Fibroblast of upper back skin (primary cell): ENCODE data around the gene P2RY6.

Experiments
- DNase-seq: peaks from one replicate; pipeline ENCODE4 v3.0.0-alpha.2; 2013

Gene P2RY6

DNA sequence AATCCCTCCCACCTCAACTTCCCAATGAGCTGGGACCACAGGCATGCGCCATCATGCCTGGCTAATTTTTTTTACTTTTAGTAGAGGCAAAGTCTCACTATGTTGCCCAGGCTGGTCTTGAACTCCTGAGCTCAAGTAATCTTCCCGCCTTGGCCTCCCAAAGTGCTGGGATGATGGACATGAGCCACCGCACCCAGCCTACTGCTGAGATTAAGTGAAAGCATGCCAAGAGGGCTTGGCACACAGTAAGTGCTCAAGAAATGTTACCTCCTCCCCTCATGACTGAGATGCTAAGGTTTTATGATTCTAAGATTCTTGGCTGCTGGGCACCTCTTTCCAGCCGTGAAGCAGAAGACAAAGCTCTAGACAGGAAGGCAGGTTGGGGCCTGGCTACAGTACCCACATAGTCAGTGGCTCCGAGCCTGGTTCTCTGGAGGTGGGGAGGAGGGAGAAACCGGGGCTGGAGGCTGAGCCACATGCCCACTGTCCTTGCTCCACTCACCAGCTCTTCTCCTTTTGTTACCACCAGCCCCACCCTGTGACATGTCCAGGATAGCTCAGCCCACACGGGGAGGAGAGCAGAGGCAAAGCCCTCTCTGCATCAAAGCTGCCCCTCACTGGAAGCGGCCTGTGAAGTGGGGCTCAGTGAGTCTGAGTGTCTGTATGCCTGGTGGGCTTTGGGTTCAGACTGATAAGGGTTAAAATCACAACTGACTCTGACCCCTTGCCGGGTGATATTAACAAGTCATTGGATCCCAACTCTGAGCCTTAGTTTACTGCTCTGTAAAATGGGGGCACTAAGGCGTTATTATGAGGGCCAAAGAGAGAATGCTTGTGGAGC is 48.8 kb downstream of the P2RY6 start:
- DNase-seq = peak; percentile 50

GRCh38 chr11:73321604-73322381 is 49.7 kb downstream of the P2RY6 start:
- DNase-seq = peak; percentile 66

DNA sequence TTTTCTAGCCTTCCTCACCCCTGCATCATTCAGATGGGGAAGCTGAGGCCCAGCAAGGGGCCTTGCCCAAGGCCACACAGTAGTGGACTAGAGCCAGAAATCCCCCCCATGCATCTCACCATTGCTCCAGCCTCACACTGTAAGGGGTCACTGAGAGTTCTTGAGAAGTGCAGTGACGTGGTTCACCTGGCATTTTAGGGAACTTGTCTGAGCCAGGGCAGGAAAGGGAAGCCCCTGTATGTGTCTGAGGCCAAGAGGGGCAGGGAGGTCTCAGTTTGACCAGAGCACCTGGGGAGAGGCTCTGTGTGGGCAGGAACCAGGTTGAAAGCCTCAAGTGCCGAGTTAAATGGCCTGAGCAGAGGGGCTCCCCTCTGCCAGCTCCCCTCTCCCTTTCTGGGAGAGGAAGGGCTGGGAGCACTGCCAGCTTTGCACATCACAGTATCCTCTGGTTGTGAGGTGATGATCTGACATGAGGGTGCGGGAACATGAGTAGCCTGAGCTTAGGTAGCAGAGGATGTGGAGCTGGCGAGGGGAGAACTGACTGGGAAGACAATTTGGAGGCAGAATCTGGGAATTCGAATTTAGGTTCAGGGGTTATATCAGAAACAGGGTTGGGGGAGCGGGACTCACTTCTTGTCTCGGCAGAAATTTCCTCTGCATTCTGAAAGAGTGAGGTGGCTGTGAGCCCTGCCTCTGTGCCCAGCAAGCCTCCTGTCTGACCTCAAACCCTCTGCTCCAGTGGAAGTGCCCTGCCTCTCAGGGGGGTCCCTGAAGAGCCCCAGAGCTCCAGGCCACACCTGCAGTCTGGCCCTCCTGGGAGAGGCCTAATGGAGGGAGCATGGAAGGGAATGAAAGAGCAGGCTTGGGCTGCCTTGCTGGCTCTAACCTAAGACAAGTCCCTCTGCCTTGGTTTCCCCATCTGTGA is 50.5 kb downstream of the P2RY6 start:
- no peak for DNase-seq

- DNase-seq = peak; percentile 83
Measured at GRCh38 chr11:73323464-73323863, 51.3 kb downstream of the P2RY6 start.

DNA sequence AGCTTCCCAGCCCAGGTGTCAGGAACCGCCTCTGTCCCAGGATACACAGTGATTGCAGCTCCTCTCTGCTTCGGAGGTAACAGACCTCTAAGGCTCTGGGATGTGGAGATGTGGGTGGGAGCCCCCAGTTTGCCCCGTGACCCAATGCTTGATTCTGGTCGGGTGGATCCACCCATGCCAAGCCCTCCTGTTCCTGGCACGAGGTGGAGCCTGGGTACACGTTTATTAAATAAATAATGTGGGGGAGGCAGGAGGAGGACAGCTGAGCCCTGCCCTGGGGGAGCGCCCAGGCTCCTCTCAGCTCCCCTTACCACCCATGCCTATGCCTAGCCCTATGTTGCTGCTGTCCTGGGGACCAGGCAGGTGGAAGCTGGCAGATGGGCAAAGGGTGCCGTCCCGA is 52.0 kb downstream of the P2RY6 start:
- no peak for DNase-seq

DNA sequence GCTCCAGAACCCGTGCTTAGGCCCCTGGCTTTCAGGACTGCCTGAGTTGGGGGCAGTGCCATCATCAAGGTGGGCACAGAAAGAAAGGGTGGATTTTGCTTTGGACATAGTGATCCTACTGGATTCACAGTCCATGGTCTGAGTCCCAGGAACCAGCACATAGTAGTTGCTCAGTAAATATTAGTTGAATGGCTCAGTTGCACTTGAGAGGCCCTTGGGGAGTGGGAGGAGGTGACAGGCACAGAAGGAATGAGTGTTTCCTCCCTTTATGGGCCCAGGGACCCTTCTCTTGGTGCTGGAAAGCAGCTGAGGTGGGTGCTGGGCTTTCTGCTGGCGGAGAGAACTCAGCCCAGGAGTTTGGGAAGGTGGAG is 52.5 kb downstream of the P2RY6 start:
- DNase-seq = no peak

- peak; percentile 66 for DNase-seq
Measured at GRCh38 chr11:73325036-73325981, 53.2 kb downstream of the P2RY6 start.

DNA sequence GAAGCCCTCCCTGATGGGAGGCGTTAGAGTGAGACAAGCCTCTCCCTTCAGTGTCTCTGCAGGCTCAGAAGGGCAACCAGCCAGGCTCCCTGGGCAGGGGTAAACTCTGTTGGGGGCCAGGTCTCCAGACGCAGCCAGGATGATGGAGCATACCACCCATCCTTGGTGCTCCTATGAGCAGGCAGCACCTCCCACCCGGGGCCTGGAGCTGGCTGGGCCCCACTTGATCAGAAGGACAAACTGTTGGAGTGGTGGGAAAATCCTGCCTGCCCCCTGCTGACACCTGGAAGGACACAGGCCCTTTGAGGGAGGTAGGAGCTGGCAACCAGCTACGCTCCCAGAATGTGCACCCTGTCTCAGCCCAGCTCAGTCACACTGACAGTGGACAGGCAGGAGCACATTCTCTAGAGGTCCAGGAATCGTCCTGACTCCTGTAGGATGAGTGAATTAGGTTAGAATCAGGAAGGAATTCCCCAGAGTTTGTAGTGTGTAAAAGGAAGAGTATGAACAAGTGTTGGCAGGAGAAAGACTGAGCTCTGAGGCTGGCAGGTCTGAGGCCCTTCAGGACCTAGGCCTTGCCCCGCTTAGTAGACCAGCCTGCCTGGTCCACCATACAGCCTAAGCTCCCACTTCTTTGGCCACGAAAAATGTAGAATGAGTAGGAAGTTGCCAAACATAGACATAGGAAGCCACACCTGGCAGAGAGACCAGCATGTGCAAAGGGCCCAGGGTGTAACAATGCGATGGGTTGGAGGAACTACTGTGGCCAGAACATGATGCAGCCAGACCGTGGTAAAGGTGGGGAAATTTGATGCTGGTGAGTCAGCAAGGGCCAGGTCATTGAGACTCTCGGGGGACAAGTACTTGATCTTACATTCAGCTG is 55.0 kb downstream of the P2RY6 start:
- DNase-seq = peak; percentile 75

DNA sequence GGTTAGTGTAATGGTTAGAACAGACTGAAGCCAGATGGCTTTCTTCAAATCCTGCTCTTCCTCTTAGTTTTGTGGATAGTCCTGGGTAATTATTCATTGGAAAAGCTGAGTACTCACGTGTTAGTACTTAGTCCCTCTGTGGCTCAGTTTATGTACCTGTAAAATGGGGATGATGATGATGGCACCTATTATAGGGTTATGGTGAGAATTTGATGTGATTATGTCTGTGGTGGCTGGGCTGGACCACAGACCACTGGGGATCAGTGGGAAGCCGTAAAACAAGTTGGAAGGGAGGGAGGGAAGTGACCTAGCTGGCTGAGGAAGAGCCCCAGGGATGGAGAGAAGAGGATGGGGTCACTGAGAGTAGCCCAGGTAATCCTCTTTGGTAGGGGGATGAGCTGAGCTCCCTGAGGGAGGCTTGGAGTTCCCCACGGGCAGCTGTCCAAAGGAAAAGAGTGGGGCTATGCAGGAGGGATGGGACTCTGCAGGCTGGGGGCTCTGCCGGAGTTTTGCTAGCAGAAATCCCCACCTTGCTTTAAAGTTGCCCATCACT is 55.8 kb downstream of the P2RY6 start:
- no peak for DNase-seq

- peak; percentile 39 for DNase-seq
Measured at GRCh38 chr11:73330569-73331093, 58.5 kb downstream of the P2RY6 start.

DNA sequence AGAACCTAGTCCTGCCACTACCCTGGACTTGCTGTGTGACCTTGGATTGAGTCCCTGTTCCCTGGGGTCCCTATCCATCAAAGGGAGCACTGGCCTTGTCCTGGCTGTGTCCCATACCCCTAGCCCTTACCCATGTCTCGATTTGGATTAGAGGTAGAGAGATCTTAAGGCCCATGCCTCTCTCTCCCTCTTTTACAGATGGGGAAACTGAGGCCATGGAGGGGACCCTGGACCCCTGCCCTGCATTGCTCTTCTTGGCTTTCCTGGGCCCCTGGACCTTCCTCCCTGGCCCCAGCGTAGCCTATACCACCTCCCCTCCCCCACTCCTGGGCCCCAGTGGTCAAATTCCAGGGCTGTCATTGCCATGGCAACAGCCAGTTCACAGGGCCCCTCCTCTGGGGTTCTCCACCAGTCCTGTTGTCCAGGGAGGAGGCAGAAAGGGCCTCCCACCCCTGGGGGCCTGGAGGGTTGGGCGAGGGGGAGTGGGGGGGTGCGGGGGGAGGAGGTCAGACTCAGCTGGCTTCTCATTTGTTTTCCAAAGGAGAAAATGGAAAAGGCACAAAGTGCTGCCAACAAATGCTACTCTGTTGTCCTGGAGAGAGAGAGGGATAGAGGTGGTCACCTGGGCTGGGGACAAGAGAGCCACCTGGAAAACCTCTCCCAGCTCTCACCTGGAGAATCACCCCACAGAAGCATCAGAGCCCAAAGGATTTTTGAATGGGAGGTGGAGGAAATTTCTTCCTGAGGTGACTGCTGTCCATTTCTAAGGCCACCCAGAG is 59.2 kb downstream of the P2RY6 start:
- peak; percentile 60 for DNase-seq

DNA sequence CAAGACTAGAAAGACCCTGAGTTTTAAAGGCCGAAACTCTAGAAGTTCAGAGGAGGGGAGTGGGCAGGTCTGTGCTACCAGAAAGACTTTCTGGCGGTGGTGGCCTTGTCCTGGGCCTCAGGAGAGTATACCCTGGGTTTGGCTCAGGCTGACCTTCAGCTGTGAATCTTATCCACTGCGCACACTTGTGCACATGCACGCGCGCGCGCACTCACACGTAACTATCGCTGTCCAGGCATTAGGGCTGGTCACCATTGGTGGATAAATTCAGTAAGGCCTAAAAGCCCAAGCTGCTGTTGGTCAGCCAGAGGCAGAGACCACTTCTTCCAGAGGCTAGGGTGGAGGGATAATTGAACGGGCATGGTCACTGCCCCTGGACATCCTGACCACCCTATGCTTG is 61.0 kb downstream of the P2RY6 start:
- no peak for DNase-seq

- no peak for DNase-seq
Measured at GRCh38 chr11:73333640-73334383, 61.7 kb downstream of the P2RY6 start.

DNA sequence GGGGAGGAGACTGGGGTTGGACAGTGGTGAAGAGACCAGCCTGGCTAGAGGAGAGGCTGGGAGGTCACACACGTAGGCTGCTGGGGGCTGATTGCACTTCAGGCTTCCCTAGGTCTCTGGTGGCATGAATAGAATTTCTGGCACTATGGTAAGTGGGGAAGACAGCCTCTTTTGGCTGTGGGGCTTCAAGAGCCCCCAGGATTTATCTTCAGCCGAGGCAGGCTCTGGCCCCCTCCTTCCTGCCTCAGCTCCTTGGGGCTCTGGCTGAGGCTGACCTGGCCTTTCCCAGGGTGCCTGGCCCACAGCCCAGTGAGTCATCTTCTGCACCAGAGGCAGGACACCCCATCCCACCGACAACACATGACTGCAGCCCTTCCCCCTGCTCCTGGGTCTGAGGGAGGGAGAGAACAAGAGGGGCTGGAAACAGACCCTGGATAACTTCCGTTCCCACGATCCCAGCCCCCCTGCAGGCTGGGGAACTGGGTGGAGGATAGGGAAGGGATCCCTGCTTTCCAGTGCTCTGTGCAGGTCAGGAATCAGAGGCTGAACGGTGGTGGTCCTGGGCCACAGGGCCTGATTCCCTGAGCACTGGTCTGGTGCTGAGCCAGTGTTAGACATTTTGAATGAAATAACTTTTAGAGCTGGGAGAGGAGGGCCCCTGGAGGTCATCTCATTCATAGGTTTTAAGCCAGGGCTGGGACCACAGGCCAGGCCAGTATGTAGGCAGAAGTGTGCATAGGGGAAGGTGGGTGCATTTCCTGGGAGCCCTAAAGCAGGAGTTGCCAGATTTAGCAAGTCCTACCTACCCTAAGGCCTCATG is 62.5 kb downstream of the P2RY6 start:
- DNase-seq = peak; percentile 87

GRCh38 chr11:73335204-73335923 is 63.2 kb downstream of the P2RY6 start:
- peak; percentile 92 for DNase-seq

GRCh38 chr11:73337846-73338245 is 65.7 kb downstream of the P2RY6 start:
- no peak for DNase-seq

DNA sequence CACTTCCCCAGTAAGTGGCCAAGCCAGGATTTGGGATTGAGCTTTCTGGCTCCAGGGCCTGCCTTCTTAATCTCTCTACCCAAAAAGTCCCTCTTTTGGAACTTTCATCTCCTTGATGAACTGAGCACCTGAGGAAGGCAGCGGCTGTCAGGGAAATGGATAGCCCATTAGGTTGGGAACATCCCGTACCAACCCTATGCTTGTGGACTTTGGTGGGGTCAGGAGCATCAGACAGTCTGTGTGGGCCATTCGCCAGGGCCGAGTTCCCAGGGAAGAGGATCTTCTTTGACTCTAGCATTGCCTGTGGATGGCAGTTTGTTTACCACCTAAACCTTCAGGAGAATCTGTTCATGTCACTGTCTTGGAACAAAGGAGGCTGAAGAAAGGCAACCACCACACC is 66.1 kb downstream of the P2RY6 start:
- no peak for DNase-seq
